H54 (cell line): ENCODE data around the gene POLD2.
A peak's percentile ranks its signal among the peaks of the same experiment; 100 is the strongest.

Experiments used
- DNase-seq: peaks from one replicate; pipeline ENCODE4 v3.0.0; 2011; ENCODE audit warnings: low spot score, mixed read lengths; ENCODE audit not compliant: insufficient read length
- FAIRE-seq: peaks from 3 replicates; lab custom pipeline; 2011; peaks lifted over from hg19 to GRCh38; lab: Jason Lieb, UNC
- POLR2A ChIP-seq: IDR thresholded peaks from 2 replicates; pipeline ENCODE4 v1.6.1; 2011; ENCODE audit warnings: low read depth, mild to moderate bottlenecking, low read length

The POLD2 gene

DNA sequence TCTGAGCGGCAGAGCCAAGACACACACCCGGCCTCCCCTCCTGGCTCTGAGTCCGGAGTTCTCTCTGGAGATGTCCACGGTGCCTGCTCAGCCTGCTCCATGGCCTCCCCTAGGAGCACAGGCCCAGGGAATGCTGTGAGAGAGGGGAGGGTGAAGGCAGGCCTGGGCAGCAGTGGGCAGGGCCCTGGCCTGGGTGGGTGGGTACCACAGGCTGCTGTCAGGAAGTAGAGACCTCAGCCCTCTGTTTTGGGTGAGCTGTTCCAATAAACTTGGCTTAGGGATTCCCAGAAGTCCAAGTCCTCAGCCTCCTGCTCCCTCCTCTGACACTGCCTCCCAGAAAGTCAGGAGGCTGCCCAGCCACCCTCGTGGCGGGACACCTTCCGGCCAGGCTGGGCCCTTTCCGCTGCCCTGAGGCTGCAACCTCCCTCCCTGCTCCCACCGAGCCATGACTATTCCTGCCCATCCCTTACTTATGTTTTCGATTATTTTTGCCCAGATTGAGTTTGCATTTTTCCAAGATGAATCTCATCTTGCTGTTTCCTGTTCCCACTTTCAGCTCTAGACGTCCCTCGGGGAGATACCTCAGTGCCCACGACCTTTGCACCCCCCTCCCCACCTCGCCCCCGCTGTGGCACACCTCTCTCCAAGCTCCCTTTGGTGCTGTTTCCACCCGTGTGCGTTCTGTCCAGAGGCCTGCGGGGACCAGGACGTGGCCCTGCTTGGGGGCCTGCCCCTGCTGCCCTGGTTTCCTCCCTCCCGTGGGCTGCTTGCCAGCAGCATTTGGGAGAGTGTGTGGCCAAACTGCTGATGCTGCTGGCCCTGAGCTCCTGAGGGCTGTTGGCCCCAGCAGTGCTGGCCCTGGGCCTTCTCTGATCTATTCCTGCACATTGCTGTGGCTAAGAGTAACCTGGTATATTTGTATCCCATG lies 35.2 kb downstream of the POLD2 start:
- no peak for FAIRE-seq
- TF ChIP-seq POLR2A: peak; percentile 76
- DNase-seq: peak; percentile 95

DNA sequence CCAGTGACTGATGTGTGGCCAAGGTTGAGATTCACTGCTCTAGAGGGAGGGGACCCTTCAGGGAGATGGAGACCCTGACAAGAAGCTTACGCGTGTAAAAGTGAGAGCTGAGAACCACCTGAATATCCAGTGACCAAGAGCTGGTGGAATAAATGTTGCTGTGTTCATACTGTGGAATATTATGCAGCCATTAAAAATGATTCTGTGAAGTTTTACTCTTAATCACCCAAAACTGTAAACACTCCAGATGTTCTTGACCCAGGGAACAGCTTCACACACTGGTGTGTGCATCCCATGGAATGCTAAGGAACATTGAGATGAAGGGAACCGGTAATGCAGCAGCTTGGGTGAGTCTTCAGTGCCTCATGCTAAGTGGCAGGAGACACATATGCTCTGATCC lies 36.7 kb downstream of the POLD2 start:
- FAIRE-seq (no peak), DNase-seq (no peak)
- no peak for TF ChIP-seq POLR2A

DNA sequence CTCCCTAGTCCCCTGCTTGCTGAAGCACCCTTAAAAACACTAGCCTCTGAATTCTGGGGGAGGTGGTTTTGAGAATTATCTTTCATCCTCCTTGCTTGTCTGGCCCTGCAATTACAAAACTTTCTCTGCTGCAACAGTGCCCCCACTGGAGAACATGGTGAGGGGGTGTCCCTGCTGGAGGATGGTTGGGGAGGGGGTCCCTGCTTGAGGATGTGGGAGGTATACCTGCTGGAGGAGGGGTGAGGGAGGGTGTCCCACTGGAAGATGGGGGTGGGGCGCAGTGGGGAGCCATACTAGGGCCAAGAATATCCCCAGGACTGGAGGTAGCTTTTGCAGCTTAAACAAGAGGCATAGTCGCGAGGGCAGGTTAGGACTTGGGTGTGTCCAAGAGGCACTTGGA lies 37.8 kb downstream of the POLD2 start:
- no peak for DNase-seq
- TF ChIP-seq POLR2A: no peak
- FAIRE-seq: no peak

DNA sequence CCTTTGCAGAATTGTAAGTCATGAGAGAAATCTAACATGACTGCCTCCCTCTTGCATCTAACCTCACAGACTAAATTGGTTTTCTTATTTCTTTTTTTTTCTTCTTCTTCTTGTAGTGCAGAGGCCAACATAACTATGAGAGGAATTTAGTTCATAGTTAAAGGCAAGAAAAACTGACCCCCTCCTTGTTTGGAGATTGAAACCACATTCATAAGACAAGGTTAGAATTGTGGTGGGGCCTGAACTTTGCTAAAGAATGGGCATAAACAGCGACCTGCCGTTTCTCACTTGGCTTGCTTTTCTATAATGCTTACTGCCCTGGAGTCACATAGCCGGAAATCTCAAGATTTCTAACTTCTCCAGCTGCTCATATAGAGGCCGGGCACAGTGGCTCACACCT lies 38.6 kb downstream of the POLD2 start:
- no peak for FAIRE-seq
- DNase-seq: no peak
- no peak for TF ChIP-seq POLR2A

DNA sequence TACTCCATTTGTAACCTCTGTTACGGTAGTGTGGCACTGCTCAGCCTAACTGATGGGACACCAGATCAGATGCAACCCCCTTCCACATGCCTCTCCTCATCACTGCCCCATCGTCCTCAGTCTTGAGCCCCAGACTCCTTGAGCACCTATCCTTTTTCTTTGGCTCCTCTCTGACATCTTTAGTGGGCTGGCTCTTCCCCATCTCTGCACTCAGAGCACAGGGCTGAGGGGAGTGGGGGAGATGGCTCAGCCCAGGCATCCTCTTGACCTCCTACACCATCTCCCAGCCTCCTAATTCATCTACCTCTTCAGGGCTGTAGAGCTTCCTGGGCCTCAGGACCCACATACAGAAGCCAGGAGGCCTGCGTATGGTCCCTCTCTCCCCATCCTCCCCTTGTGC lies 39.6 kb downstream of the POLD2 start:
- no peak for TF ChIP-seq POLR2A
- FAIRE-seq (no peak), DNase-seq (no peak)

DNA sequence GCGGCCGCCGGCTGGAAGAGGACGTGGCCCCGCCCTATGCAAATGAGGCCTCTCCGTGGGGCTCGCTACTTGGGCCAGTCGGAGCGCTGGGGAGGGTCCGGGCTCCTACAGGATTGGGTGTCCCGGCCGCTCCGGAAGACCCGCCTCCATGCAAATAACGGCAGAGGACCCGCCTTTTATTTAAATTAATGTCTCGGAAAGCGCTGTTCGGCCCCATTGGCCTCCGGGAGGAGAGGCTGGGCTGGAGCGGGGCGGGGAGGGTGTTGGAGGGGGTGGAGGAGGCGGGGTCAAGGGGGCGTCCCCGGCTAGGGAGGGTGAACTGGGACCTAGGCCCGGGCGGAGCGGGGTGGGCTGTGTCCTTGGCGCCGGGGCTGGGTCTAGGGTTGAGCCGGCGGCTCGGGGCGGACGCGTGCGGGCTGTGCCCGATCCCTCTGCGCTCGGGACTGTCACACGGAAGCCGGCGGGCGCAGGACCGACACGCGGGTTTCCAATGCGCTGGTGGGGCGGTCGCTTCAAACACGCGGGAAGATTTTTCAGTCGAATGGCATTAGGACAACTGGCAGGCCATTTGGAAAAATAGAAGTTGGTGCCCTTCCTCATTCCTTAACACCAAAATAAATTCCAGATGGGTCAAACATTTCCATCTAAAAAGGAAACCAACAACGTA lies 40.7 kb downstream of the POLD2 start:
- FAIRE-seq (no peak), DNase-seq (peak; percentile 97)
- TF ChIP-seq POLR2A: peak; percentile 89

DNA sequence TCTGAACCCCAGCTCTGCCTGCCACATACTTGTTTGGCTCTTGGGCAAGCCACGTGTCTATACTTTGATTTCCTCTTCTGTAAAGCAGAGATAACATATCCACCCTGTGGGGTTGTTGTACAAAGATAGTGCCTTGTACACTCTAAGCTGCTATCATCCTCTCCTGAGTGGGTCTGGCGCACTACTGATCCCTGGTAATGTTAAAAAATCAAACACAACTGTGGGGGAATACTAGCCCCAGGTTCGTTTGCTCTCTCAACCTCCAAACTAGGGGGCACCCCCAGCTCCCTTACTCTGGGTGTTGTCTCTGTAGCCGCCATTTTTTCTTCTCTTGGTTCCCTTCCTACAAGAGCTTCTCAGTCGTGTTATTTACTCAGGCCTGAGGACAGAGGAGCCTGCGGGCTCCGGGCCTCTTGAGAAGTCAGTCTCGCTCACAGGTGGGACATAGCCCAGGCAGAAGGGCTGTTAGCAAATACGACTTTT lies 42.0 kb downstream of the POLD2 start:
- no peak for FAIRE-seq
- DNase-seq: no peak
- no peak for TF ChIP-seq POLR2A

DNA sequence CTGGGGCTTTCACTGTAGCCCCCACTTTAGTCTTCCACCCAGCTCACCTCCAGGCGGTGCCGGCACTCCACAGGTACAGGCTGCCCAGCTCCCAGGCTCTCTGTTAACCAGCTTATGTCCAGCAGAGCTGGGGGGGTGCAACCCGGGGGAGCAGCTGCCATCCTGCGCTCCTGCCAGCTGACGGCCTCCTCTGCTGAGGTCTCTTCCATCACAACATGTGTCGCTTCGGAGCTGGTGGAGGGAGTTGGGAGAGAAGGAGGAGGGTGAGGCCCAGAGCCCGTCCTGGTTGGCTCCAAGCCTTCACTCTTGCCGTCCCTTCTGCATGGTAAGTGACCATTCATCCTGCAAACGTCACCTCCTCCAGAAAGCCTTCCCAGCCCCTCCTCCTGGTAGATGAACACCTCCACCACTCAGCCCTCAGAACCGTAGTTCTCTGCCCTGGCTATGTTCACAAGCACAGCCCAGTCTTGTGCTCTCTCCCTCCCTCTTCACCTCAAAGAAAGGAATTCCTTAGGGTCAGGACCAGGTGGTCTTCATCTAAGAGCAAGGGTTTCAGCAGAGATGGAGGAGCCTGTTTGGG lies 42.6 kb downstream of the POLD2 start:
- no peak for TF ChIP-seq POLR2A
- no peak for DNase-seq
- no peak for FAIRE-seq

DNA sequence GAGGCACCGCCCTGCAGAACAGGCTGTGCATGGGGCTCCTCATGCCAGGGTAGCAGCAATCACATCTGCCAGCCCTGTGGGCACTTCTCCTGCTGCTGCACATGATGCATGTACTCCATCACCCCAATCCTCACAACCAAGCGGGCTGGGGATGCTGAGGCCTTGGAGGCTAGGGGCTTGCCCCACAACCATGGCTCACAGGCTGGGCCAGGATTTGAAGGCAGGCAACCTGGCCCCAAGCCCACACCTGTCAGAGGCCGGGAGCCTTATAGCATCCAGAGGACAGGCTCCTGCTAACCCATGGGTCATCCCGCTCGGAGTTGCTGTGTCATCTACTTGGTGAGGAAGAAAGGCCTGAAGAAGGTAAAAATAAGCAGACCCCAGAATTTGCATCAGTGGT lies 43.2 kb downstream of the POLD2 start:
- TF ChIP-seq POLR2A: no peak
- DNase-seq (no peak), FAIRE-seq (no peak)

DNA sequence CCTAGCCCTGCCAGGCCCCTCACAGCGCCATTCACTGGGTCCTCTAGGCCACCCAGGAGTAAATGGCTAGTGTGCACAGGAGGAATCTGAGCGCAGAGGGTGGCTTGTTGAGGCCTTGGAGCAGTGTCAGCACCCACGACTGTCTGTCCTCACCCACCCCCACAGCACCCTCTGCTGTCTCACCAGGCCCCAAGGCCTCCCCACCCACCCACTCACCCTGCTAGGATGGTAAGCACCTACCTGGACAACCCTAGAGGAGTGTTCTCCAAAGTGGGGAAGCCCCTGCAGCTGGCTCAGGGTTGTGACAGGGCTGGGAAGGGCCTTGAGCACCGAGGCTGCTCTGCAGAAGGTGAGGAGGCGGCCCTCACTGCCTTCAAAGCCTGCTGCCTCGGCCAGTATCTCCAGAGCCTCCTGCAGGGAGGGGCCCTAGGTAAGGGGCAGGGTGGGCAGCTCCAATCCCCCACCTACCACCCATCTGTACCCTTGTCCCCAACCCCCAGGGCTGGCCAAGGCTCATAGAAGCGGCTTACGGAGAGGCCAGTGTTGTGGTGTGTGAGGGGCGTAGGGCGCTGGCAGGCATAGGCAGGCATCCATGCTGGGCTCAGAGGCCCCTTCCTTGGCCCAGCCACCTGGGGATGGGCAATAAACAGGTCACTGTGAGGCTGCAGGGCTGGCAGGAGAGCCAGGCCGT lies 43.9 kb downstream of the POLD2 start:
- FAIRE-seq (no peak), DNase-seq (no peak)
- TF ChIP-seq POLR2A: no peak

DNA sequence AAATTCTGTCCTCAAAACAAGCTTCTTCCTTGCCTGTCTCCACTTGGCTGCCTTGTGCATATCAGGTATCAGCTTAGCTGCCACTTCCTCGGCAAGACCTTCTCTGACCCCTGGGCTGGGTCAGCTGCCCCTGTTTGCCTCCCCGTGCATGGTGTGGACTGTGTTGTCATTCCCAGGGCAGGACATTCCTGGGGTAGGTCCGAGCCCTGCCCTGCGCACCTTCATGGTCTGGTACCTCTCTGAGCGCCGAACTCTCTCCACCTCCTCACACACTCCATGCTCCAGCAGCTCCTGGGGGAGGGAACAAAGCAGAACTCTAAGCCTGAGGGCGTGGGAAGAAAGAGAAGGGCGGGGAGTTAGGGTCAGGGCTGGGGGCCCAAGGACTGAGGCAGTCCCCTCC lies 44.8 kb downstream of the POLD2 start:
- DNase-seq: no peak
- no peak for TF ChIP-seq POLR2A
- FAIRE-seq: no peak

DNA sequence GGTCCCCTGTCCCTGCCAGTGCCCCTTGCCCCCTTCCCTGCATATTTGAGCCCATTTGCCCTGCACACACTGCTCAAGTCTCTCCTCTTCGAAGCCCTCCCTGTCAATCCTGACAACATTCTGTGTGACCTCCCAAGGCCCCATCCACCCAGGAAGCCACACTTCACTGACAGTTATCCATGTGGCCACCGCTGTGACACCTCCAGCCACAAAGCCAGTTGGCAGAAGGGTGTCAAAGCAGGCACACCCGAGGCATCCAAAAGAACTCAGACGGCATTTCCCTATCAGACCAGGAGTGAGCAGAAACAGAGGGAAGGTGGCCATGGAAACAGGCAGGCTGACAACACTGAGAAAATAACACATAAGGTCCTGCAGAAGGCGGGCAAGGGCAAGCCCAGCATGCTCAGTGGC lies 45.7 kb downstream of the POLD2 start:
- no peak for TF ChIP-seq POLR2A
- FAIRE-seq: no peak
- DNase-seq: no peak

DNA sequence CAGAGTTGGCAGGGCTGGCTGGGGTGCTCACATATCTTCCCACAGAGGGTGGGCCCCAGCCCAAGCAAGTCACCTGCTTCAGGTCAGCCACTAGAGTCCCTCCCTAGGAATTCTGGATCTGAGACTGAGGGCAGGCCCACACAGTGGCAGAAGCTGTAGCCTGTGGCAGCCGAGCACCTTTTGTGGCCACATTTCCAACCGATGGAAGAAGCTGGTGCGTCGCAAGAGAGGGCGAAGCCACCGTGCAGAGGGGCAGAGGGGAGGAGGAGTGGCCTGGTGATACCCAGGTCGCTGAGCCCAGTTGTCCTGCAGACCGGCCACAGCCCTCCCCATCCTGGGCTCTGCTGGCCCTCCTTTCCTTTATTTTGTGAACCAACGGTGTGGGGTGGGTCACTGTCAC lies 46.3 kb downstream of the POLD2 start:
- FAIRE-seq: no peak
- TF ChIP-seq POLR2A: no peak
- no peak for DNase-seq

DNA sequence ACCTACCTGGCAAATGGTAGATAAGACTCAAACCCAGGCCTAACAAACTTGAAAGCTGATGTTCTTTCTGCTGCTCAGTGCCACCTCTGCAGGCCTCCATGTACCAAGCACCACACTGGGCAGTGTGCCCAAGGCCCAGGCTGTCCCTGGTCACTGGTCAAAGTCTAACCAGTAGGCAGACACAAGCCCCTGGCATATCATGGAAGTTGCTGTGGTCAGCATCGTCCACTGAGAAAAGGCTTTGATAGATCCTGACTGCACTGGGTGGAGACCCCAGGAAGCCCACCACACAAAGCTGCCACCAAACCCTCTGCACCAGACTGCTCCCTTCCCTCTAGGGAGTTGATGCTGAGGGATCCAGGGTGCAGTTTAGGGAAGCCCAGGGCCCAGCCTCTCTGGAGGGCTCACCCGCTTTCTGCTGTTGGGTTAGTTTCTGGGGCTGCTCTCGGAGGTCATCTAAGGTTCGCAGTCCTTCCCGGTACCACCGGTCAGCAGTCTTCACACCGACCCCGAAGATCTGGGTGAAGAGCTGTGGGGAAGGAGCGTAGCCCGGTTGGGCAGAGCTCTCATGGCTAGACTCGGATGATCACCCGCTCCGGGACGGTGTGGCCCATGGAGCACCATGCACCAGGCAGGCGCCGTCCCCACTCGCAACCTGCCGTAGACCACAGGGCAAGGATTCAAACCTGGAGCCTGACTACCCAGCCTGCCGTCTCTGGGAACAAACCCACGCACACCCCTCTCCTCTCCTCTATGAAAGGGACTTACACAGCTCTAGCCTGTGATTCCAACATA lies 47.0 kb downstream of the POLD2 start:
- TF ChIP-seq POLR2A: no peak
- no peak for FAIRE-seq
- DNase-seq: no peak
